ENCODE data around the gene HPSE. TPM values are rescaled to one million over a fixed set of nuclear protein-coding genes. Genes with fewer than 3 reads are reported as not detected.

The HPSE gene
- total and polyA plus RNA-seq, 2 of the 13 experiments (the other 11 are each of a cell fraction or from before 2014, with no cell fraction given) = not detected

DNA sequence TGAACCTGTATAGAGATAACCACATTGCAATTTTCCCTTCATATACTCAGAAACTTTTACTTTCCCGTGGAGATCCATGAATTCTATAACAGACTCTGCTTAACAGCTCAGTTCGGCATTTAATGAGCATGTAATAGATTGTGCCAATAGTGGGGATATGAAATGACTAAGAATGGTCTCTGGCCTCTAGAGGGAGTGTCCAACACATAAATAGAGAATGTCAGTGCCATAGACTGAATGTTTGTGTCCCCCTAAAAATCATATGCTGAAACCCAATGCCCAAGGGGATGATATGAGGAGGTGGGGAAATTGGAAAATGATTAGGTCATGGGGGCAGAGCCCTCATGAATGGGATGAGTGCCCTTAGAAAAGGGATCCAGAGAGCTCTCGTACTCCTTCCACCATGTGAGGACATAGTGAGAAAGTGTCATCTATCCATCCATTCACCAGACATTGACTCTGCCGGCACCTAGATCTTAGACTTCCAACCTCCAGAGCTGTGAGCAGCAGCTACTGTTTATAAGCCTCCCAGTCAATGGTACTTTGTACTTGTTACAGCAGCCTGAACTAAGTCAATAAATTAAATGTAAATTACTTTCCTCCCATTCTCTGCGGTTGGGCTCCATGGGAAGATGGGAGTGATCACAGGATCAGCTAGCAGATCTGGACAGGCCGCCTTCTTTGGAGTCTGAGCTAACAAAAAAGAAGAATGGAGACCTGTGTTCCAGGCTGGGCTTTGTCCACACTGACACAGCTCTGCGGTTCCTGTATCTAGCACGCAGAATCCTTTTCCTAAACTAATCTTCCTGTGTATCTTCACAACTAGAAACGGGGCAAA is 28.1 kb upstream of the HPSE start (continued):
- TF ChIP-seq, protein P1, sequence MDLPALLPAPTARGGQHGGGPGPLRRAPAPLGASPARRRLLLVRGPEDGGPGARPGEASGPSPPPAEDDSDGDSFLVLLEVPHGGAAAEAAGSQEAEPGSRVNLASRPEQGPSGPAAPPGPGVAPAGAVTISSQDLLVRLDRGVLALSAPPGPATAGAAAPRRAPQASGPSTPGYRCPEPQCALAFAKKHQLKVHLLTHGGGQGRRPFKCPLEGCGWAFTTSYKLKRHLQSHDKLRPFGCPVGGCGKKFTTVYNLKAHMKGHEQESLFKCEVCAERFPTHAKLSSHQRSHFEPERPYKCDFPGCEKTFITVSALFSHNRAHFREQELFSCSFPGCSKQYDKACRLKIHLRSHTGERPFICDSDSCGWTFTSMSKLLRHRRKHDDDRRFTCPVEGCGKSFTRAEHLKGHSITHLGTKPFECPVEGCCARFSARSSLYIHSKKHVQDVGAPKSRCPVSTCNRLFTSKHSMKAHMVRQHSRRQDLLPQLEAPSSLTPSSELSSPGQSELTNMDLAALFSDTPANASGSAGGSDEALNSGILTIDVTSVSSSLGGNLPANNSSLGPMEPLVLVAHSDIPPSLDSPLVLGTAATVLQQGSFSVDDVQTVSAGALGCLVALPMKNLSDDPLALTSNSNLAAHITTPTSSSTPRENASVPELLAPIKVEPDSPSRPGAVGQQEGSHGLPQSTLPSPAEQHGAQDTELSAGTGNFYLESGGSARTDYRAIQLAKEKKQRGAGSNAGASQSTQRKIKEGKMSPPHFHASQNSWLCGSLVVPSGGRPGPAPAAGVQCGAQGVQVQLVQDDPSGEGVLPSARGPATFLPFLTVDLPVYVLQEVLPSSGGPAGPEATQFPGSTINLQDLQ (CRISPR knock-in tag; IDR thresholded peaks at IDR 0.05) = no peak
- TF ChIP-seq PCBP1 (IDR thresholded peaks at IDR 0.05; ENCODE audit: borderline replicate concordance, low read depth, low read length) (no peak), ZNF331 (CRISPR knock-in tag; IDR thresholded peaks at IDR 0.05) (peak; percentile 47; the same call in 1 of the 2 replicates), ZNF292 (CRISPR knock-in tag; IDR thresholded peaks at IDR 0.05; ENCODE audit: borderline replicate concordance, low read depth) (peak; percentile 78; the same call in 1 of the 2 replicates), TBX2 (CRISPR knock-in tag; IDR thresholded peaks at IDR 0.05; ENCODE audit: borderline replicate concordance) (0 out of 2 replicates have a peak, but pooled peaks have one; percentile 74), ZBTB20 (CRISPR knock-in tag; IDR thresholded peaks at IDR 0.05; ENCODE audit: borderline replicate concordance, low read depth) (peak; percentile 49; the same call in 1 of the 2 replicates), ZNF564 (CRISPR knock-in tag; IDR thresholded peaks at IDR 0.05) (no peak), ZSCAN9 (CRISPR knock-in tag; IDR thresholded peaks at IDR 0.05; ENCODE audit: borderline replicate concordance) (peak; percentile 10; the same call in 1 of the 2 replicates), HMG20B (CRISPR knock-in tag; conservative IDR thresholded peaks at IDR 0.05) (no peak), ZNF644 (CRISPR knock-in tag; IDR thresholded peaks at IDR 0.05; ENCODE audit: low read depth) (0 out of 2 replicates have a peak, but pooled peaks have one; percentile 20), FOXJ3 (CRISPR knock-in tag; IDR thresholded peaks at IDR 0.05; ENCODE audit: borderline replicate concordance) (0 out of 2 replicates have a peak, but pooled peaks have one; percentile 4), HNF4A (CRISPR knock-in tag; IDR thresholded peaks at IDR 0.05) (peak; percentile 75), SOX5 (CRISPR knock-in tag; IDR thresholded peaks at IDR 0.05; ENCODE audit: borderline replicate concordance) (peak; percentile 86; the same call in 1 of the 2 replicates), MEIS2 (CRISPR knock-in tag; IDR thresholded peaks at IDR 0.05) (0 out of 2 replicates have a peak, but pooled peaks have one; percentile 53)
- TF ChIP-seq, protein P2, sequence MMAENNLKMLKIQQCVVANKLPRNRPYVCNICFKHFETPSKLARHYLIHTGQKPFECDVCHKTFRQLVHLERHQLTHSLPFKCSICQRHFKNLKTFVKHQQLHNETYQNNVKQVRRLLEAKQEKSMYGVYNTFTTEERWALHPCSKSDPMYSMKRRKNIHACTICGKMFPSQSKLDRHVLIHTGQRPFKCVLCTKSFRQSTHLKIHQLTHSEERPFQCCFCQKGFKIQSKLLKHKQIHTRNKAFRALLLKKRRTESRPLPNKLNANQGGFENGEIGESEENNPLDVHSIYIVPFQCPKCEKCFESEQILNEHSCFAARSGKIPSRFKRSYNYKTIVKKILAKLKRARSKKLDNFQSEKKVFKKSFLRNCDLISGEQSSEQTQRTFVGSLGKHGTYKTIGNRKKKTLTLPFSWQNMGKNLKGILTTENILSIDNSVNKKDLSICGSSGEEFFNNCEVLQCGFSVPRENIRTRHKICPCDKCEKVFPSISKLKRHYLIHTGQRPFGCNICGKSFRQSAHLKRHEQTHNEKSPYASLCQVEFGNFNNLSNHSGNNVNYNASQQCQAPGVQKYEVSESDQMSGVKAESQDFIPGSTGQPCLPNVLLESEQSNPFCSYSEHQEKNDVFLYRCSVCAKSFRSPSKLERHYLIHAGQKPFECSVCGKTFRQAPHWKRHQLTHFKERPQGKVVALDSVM (CRISPR knock-in tag; IDR thresholded peaks at IDR 0.05) = no peak
- TF ChIP-seq, protein P3, sequence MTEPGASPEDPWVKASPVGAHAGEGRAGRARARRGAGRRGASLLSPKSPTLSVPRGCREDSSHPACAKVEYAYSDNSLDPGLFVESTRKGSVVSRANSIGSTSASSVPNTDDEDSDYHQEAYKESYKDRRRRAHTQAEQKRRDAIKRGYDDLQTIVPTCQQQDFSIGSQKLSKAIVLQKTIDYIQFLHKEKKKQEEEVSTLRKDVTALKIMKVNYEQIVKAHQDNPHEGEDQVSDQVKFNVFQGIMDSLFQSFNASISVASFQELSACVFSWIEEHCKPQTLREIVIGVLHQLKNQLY (CRISPR knock-in tag; IDR thresholded peaks at IDR 0.05) = 0 out of 2 replicates have a peak, but pooled peaks have one; percentile 4
- TF ChIP-seq, protein P4, sequence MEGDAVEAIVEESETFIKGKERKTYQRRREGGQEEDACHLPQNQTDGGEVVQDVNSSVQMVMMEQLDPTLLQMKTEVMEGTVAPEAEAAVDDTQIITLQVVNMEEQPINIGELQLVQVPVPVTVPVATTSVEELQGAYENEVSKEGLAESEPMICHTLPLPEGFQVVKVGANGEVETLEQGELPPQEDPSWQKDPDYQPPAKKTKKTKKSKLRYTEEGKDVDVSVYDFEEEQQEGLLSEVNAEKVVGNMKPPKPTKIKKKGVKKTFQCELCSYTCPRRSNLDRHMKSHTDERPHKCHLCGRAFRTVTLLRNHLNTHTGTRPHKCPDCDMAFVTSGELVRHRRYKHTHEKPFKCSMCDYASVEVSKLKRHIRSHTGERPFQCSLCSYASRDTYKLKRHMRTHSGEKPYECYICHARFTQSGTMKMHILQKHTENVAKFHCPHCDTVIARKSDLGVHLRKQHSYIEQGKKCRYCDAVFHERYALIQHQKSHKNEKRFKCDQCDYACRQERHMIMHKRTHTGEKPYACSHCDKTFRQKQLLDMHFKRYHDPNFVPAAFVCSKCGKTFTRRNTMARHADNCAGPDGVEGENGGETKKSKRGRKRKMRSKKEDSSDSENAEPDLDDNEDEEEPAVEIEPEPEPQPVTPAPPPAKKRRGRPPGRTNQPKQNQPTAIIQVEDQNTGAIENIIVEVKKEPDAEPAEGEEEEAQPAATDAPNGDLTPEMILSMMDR (CRISPR knock-in tag; IDR thresholded peaks at IDR 0.05) = peak; percentile 69
- TF ChIP-seq, protein P5, sequence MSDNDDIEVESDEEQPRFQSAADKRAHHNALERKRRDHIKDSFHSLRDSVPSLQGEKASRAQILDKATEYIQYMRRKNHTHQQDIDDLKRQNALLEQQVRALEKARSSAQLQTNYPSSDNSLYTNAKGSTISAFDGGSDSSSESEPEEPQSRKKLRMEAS (IDR thresholded peaks at IDR 0.05) = no peak; the same call in 1 of the 2 replicates
- TF ChIP-seq, protein P6, sequence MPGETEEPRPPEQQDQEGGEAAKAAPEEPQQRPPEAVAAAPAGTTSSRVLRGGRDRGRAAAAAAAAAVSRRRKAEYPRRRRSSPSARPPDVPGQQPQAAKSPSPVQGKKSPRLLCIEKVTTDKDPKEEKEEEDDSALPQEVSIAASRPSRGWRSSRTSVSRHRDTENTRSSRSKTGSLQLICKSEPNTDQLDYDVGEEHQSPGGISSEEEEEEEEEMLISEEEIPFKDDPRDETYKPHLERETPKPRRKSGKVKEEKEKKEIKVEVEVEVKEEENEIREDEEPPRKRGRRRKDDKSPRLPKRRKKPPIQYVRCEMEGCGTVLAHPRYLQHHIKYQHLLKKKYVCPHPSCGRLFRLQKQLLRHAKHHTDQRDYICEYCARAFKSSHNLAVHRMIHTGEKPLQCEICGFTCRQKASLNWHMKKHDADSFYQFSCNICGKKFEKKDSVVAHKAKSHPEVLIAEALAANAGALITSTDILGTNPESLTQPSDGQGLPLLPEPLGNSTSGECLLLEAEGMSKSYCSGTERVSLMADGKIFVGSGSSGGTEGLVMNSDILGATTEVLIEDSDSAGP (CRISPR knock-in tag; IDR thresholded peaks at IDR 0.05; ENCODE audit: borderline replicate concordance) = no peak

All from HepG2 (cell line).